Middle frontal gyrus (tissue), 1 donor: Measurements from ENCODE around the gene HBG1.

Experiments used
- DNase-seq: peaks from one replicate; pipeline ENCODE4 v3.0.0-alpha.2; 2015; ENCODE audit warnings: low spot score; ENCODE audit errors: extremely low spot score

The HBG1 gene

DNA sequence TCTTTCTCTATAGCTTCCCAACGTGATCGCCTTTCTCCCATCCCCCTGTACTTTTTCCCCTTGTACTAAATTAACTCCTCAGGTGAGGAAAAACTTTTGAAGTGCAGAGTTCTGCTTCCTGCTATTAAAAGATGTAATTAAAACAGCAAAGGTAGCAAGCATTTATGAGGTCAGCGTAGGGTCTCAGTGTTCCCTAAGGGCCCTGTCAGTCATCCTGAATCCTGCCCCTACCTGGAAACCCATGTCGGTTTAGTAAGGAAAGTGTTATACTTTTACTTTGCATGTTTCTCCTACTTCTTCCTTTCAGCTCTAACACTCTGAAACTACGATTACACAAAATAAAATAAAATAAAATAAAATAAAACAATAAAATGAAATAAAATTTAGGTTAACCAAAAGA lies 21.5 kb downstream of the HBG1 start:
- no peak for DNase-seq

DNA sequence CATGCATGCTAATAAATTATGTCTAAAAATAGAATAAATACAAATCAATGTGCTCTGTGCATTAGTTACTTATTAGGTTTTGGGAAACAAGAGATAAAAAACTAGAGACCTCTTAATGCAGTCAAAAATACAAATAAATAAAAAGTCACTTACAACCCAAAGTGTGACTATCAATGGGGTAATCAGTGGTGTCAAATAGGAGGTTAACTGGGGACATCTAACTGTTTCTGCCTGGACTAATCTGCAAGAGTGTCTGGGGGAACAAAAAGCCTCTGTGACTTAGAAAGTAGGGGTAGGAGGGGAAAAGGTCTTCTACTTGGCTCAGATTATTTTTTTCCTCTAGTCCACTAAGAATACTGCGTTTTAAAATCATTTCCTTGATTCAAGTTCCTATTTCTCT lies 22.0 kb downstream of the HBG1 start:
- DNase-seq: no peak

DNA sequence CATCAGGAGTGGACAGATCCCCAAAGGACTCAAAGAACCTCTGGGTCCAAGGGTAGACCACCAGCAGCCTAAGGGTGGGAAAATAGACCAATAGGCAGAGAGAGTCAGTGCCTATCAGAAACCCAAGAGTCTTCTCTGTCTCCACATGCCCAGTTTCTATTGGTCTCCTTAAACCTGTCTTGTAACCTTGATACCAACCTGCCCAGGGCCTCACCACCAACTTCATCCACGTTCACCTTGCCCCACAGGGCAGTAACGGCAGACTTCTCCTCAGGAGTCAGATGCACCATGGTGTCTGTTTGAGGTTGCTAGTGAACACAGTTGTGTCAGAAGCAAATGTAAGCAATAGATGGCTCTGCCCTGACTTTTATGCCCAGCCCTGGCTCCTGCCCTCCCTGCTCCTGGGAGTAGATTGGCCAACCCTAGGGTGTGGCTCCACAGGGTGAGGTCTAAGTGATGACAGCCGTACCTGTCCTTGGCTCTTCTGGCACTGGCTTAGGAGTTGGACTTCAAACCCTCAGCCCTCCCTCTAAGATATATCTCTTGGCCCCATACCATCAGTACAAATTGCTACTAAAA lies 22.8 kb downstream of the HBG1 start, which contains the start of gene HBB:
TSS of gene HBB (minus strand) at position 340 of the 579 bp plus-strand sequence. CDS start at position 290, 50 bp downstream.
- DNase-seq: no peak

DNA sequence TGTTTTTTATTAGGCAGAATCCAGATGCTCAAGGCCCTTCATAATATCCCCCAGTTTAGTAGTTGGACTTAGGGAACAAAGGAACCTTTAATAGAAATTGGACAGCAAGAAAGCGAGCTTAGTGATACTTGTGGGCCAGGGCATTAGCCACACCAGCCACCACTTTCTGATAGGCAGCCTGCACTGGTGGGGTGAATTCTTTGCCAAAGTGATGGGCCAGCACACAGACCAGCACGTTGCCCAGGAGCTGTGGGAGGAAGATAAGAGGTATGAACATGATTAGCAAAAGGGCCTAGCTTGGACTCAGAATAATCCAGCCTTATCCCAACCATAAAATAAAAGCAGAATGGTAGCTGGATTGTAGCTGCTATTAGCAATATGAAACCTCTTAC lies 24.2 kb downstream of the HBG1 start:
- no peak for DNase-seq

DNA sequence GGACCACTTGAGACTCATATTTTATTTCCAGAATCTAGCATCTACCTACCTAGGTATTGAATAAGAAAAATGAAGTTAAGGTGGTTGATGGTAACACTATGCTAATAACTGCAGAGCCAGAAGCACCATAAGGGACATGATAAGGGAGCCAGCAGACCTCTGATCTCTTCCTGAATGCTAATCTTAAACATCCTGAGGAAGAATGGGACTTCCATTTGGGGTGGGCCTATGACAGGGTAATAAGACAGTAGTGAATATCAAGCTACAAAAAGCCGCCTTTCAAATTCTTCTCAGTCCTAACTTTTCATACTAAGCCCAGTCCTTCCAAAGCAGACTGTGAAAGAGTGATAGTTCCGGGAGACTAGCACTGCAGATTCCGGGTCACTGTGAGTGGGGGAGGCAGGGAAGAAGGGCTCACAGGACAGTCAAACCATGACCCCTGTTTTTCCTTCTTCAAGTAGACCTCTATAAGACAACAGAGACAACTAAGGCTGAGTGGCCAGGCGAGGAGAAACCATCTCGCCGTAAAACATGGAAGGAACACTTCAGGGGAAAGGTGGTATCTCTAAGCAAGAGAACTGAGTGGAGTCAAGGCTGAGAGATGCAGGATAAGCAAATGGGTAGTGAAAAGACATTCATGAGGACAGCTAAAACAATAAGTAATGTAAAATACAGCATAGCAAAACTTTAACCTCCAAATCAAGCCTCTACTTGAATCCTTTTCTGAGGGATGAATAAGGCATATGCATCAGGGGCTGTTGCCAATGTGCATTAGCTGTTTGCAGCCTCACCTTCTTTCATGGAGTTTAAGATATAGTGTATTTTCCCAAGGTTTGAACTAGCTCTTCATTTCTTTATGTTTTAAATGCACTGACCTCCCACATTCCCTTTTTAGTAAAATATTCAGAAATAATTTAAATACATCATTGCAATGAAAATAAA lies 24.8 kb downstream of the HBG1 start:
- no peak for DNase-seq

DNA sequence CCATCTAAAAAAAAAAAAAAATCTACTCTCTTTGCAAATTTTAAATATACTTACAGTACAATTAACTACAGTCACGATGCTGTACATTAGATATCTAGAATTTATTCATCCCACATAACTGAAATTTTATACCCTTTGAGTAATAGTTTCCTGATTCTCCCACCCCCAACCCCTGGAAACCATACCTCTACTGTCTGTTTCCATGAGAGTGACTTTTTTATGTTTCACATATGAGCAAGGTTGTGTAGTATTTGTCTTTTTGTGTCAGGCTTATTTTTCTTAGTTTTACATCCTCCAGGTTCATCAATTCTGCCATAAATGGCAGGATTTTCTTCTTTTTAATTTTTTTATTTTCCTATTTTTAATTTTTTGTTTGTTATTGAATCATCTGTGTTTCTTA lies 26.0 kb downstream of the HBG1 start:
- DNase-seq: no peak

DNA sequence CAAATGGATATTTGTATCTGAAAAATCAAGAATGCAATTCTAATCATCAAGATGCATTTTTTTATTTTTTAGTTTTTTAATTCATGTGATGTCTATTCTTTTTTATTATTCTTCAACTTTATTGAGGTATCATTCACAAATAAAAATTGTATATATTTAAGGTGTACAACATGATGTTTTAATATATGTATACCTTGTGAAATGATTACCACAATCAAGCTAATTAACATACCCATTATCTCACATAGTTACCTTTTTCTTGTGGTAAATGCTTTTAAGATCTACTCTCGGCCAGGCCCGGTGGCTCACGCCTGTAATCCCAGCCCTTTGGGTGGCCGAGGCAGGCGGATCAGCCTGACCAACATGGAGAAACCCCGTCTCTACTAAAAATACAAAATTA lies 26.5 kb downstream of the HBG1 start:
- DNase-seq: no peak

DNA sequence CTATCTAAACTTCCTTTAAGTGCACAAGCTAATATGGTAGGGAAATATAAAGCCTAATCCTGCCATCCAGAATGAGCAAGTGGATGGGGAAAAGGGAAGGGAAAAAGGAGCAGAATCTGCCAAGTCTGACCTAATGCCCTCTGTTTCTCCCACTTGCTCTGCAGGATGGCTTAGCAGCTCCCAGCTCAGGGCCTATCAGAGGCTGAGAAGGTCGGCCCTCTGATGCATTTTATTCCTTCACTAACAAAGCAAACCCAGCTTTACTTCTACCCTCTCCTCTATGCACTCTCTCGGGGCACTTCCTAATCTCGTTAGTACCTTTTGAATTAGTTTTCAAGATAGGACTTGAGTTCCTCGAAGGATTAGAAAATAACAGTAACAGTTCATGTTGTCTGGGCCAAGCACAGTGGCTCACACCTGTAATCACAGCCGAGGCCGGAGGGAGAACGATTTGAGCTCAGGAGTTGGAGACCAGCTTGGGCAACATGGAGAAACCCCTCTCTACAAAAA lies 39.2 kb downstream of the HBG1 start:
- DNase-seq: no peak

DNA sequence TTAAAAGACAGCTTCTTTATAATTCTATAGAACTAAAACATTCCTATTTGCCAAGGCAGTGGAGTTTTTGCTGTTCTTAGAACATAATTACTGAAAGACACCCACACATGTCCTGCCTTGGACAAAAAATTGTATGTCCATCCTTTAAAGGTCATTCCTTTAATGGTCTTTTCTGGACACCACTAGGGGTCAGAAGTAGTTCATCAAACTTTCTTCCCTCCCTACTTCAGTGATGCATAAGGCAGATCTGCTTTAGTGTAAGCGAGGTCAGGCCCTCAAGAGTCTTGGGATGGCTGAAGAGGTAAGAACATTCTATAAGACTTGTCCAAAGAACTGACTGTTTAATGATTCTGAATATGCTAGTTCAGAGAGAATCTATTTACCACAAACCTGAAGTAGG lies 44.9 kb downstream of the HBG1 start:
- DNase-seq: no peak

DNA sequence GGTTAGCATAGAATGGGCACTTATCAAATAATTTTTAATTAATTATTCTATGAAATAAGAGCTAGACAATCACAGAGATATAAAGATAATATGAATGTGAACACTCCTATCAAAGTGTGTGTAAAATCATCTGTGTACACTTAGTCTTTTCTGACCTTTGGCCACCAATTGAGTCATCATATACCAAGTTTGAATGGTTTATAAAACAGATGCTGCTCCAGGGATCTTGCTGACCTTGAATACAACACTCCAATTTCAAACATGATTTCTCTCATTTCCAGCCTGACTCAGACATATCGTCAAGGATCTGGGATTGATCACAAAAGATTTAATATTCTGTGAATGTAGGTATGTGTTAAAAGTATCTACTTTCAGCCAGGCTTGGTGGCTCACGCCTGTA lies 46.3 kb downstream of the HBG1 start:
- DNase-seq: no peak

DNA sequence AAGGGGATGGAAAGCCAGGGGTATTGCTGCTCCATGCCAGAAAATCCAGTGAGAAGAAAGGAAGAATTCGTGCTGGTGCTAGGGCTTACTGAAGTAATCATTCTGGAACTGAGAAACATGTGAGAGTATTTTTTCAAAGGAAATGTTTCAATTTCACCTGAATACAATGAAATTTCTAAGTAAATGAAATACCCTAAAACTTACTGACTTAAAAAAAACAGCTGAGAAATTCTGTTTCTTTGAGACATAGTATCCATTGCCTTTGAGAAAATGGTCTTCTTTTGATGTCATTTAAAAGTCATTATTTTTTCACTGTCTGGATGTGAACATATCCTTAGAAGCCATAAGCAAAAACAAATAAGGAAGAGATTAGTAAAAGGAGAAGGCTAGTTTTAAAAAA lies 49.1 kb downstream of the HBG1 start, which contains the start of gene OR51V1:
TSS of gene OR51V1 (minus strand) at position 101 of the 400 bp plus-strand sequence. CDS start at position 101, 0 bp downstream.
- no peak for DNase-seq

DNA sequence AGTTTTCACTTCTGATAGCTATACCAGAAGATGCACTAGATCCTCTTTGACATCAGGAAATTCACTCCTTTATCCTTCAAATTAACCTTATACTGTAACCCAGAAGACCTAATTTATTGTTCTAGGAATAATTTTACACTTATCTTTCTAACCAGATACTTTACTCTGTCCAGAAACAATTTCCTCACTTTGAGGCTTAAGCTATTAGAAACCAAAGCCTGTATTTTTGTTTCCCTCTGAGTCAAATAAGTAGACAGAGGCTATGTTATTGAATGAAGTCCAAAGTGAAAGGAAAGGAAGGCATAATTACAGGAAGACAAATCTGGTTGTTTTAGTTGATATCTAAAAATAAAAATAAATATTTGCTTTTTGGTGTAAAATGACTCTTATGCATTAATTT lies 51.4 kb downstream of the HBG1 start:
- DNase-seq: no peak
